Measurements from ENCODE around the gene PRKAG1.
"Not testable (repeated sequence)": the region's sequence is repeated elsewhere in the genome, so short reads cannot be mapped to it uniquely, and the experiment has no call there.

PRKAG1 gene

GRCh38 chr12:49018261-49019119 is at the start of gene PRKAG1:
Gene PRKAG1, minus strand, starts transcription at chr12:49018776. Its CDS starts 36 bp downstream, at chr12:49018740.
- peak; percentile 91 for DNase-seq (ENCODE audit: low read depth)

DNA sequence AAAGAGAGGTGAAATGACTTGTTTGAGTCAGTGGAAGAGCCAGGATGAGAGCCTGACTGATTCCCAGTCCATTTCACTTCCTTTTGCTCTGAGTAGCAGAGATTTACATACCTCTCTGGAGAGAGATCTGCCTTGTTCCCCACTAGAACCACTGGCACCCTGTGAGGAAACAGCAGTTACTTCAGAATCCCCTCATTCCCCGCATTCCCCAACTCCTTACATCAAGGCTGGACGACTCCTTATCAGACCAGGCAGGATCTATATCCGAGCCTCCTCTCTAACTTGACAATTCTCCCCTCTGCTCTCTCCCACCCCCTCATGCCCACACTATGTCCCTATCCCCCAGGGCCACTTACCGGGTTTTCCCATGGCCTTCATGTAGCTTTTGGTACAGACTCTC is 47.5 kb upstream of the PRKAG1 start:
- DNase-seq (ENCODE audit: low read depth): no peak

DNA sequence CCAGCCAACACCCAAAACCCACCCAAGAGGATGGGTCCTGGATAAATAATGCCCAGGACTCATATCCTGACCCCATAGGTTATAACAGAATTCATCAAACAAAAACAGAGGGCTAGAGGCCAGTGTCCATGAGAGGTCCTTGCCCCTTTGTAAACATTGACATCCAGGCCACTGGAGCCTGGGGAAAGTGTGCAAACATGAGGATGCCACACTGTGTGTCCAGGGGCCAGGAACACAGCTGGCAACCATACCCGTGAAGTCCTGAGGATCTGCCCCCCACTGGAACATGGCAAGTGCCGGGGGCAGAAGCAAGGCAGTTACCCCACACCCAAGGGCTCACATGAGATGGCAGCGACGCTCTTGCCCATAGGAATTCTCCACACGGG is 46.2 kb upstream of the PRKAG1 start:
- no peak for DNase-seq (ENCODE audit: low read depth)

GRCh38 chr12:49061916-49062315 is 43.3 kb upstream of the PRKAG1 start:
- not testable (repeated sequence) for DNase-seq (ENCODE audit: low read depth)

DNA sequence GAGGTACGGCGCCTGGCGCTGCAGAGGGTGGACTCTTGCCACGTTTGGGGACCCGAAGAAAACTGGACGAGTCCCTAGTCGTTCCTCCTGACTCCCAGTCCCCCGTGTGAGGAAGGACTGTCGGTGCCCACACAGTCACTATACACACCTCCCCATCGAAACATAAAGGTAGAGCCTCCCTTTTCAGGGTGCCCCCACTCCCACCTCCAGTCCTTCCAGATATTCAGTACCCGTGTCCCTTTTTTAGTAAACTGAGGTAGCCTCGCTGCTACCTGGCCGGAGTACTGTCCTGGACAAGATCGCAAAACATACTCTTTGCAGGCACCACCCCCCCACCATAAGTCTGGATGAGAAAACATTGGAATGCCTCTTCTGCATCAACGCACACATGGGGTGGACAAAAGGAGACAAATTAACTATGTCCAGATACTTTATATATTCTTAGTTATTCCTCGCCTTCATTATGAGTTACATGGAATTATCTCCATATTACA is 42.6 kb upstream of the PRKAG1 start:
- no peak for DNase-seq (ENCODE audit: low read depth)

GRCh38 chr12:49060237-49061156 is 41.9 kb upstream of the PRKAG1 start, which contains the start of gene KMT2D:
Gene KMT2D, minus strand, starts transcription at chr12:49060794. Its CDS starts 5,470 bp downstream, at chr12:49055324.
- DNase-seq (ENCODE audit: low read depth): peak; percentile 69

GRCh38 chr12:49059299-49060171 is 41.0 kb upstream of the PRKAG1 start:
- DNase-seq (ENCODE audit: low read depth): no peak

DNA sequence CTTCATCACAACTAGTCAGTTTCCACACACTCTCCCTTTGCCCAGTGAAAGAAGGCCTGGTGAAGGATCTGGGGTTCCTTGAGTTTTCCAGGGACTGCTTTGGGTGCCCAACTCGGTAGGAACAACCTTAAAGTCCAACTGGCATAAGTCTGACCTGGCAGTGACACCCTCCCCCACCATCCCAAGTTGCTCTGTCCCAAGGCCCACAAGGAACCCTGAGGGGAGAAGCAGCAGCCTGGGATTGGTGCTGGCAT is 40.4 kb upstream of the PRKAG1 start:
- no peak for DNase-seq (ENCODE audit: low read depth)

DNA sequence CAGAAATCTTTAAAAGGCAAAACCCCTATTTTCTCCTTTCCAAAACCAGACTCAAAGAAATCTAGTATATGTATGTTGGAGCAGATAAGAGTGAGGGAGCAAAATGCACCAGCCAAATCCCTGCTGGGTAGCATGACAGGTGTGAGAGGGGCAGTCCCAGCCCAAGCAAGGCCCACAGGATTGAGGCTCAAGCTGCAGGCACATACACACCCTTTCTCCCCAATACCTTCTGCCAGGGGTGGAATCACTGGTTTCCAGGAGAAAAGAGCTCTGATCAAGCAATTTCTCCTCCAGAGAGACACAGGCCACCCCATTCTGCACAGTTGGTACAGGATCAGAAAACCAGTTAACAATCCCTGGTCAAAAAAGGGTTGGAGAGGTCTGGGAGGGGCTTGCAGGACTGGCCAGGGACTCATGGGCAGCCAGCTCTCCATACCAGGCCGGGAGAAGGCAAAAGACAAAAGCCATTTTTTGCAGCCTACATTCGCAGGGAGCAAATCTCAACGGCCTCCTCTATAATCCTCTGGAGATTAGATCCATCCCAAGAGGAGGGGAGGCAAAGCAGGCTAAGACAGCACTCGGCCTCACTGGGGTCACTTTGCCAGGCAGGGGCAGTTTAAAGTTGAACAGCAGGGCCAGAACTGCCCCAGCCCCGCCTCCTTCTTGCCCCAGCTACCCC is 39.9 kb upstream of the PRKAG1 start:
- no peak for DNase-seq (ENCODE audit: low read depth)

GRCh38 chr12:49057888-49058287 is 39.3 kb upstream of the PRKAG1 start:
- DNase-seq (ENCODE audit: low read depth): no peak

GRCh38 chr12:49055978-49056754 is 37.6 kb upstream of the PRKAG1 start:
- no peak for DNase-seq (ENCODE audit: low read depth)

- DNase-seq (ENCODE audit: low read depth): no peak
Measured at GRCh38 chr12:49055092-49055491, 36.5 kb upstream of the PRKAG1 start.

DNA sequence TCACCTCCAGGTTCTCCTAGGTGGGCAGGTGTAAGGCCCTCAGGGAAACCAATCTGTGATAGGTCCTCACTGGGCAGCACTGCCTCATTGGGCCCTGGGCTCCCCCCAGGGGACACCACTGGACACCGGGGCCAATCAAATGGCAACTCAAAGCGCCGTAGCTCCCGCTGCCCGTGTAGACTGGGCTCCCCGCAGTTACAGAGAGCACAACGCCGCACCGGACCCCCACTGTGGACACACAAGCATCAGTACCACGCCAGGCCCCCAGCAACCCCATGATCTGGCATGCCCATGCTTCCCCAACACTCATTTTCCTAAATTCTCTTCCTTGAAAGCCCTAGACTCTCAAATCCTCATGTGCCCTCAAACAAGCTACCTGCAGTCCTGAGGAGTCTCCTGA is 35.9 kb upstream of the PRKAG1 start:
- no peak for DNase-seq (ENCODE audit: low read depth)

GRCh38 chr12:49054096-49054495 is 35.5 kb upstream of the PRKAG1 start:
- no peak for DNase-seq (ENCODE audit: low read depth)

DNA sequence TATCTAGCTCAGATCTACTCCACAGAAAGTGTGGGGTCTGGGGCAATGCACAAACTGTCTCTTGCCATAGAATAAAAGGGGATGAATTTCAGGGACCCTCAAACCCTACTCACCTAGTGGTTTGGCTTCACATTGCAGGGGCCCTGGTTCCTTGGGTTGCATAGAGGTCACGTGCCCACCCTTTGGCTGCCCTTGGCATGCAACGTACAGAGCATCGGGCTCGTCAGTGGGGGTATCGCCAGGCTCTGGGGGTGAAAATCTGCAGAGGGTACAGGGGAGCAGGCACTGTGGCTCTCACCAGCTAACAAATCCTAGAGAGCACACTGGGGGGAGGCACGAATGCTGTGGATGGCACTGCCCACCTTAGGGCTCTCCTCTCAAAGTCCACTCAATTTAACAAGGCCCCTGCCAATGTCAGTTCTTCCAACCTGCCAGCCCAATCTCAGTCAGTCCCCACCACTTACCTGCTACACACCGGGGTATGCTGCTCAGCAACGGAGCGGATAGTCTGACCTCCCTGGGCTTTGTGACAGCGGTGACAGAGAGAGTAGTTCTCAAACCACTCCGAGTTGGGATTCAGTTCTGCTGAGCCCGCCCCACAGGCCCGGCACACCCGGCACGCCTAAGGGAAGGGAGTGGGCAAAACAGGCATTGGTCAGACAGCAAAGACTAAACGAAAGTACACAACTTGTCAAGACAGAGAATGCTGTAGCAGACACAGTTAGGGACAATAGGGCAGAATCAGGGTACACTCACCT is 34.1 kb upstream of the PRKAG1 start:
- DNase-seq (ENCODE audit: low read depth): no peak

- DNase-seq (ENCODE audit: low read depth): no peak
Measured at GRCh38 chr12:49051777-49052438, 33.3 kb upstream of the PRKAG1 start.

DNA sequence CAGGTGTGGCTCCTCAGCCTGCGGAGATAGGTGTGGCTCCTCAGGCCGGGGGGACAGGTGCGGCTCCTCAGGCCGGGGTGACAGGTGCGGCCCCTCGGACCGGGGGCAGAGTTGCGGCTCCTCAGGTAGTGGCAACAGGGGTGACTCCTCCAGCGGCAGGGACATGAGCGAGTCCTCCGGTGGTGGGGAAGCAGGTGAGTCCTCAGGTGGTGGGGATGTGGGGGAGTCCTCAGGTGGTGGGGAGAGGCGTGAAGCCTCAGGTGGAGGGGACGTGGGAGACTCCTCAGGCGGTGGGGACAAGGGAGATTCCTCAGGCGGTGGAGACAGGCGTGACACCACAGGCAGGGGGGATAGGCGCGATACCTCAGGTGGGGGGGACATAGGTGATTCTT is 32.8 kb upstream of the PRKAG1 start:
- DNase-seq (ENCODE audit: low read depth): no peak

GRCh38 chr12:49050507-49051372 is 32.2 kb upstream of the PRKAG1 start:
- DNase-seq (ENCODE audit: low read depth): no peak
